BJ (cell line): ENCODE results near the gene UGT1A9. TPM values are rescaled to one million over a fixed set of nuclear protein-coding genes. Genes with fewer than 3 reads are reported as not detected.
A peak's percentile ranks its signal among the peaks of the same experiment; 100 is the strongest.

Experiments used
- CTCF ChIA-PET: fragments of 350-600 bp; formaldehyde crosslinking; extraction: SDS; loops from one replicate; lab custom pipeline; 2021; ENCODE audit warnings: antibody characterized with exemption, inconsistent platforms; lab: Yijun Ruan, JAX
- POLR2A ChIA-PET: fragments of 300-600 bp; sonication (Branson Sonifier 250); formaldehyde crosslinking; extraction: SDS; loops from one replicate; lab custom pipeline; 2021; ENCODE audit warnings: antibody characterized with exemption; lab: Charles Lee
- DNase-seq: peaks from one replicate; pipeline ENCODE4 v3.0.0-alpha.2; 2011; ENCODE audit warnings: low read depth
- H3K27me3 ChIP-seq: 2 replicates; pipeline ENCODE4 v1.6.0; 2011; ENCODE audit warnings: low read length; ENCODE audit not compliant: control insufficient read depth, insufficient read depth
- H3K36me3 ChIP-seq: 2 replicates; pipeline ENCODE4 v1.5.1; 2011; ENCODE audit warnings: low read length; ENCODE audit not compliant: control insufficient read depth, insufficient read depth
- H3K4me3 ChIP-seq: 2 replicates; pipeline ENCODE4 v1.5.1; 2011; ENCODE audit warnings: low read depth, mild to moderate bottlenecking, control low read depth, low read length
- CTCF ChIP-seq: IDR thresholded peaks from 2 replicates; pipeline ENCODE4 v1.5.1; 2011; ENCODE audit warnings: low read depth, mild to moderate bottlenecking, control low read depth, inconsistent platforms, low read length, moderate library complexity; ENCODE audit not compliant: insufficient read depth
- polyA plus RNA-seq: library from polyadenylated mRNA; depleted of rRNA; stranded (reverse); fragments of >200 nt; gene quantifications from 2 replicates; pipeline ENCODE4 v1.2.3, GENCODE V29; 2011

UGT1A9 gene
- polyA plus RNA-seq, 1 experiment, result not detected

DNA sequence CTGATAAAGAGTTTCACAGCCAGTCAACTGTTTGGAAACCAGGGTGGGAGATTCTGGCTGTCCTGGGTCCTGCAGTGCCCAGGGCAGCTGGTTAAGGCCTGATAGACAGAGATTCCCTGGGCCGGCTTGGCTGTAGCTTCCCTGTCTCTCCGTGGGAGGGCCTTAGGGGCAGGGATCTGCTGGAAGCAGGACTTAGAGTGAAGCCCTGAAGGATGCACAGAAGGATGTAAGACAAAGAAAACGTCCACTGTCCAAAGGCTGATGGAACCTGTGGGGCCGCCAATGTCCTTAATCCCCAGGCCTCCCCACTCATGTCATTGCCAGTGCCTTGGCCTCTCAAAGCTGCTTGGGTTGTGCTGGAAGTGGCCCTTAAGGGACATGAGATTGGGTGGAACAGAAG is 139.4 kb downstream of the UGT1A9 start:
- peaks cover 4% of the 10 kb centered on the region; the same call in 1 of the 2 replicates for H3K27me3 ChIP-seq
- DNase-seq, result no peak
- no peak for TF ChIP-seq CTCF
- no peak overlapping the region for H3K4me3 ChIP-seq
- no peaks in the 10 kb centered on the region for H3K36me3 ChIP-seq
- ChIA-PET CTCF (no interaction called here), POLR2A (no interaction called here)

DNA sequence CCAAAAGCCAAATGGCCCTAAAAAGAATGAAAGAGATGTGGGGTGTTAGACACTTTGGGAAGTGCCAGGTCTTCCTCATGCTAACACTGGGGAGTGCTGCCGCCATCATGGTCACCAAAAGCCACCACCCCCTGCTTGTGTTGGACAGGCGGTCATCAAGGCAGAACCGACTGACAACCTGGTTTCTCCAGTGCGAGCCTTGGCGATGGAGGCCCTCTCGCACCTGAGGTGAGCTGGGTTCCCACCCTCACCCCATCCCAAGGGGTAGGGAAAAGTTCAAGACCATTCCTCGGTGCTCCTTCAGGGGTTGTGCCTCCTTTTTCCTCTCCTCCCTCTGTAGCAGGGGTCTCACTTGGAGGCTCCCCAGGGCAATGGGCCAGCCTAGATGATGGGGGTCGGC is 140.0 kb downstream of the UGT1A9 start:
- Histone ChIP-seq H3K4me3 (no peak overlapping the region), H3K36me3 (no peaks in the 10 kb centered on the region), H3K27me3 (peaks cover 4% of the 10 kb centered on the region; the same call in 1 of the 2 replicates)
- POLR2A ChIA-PET, result no interaction called here
- DNase-seq, result no peak
- TF ChIP-seq CTCF, result no peak
- CTCF ChIA-PET, result no interaction called here

GRCh38 chr2:233813236-233814055 is 141.7 kb downstream of the UGT1A9 start:
- CTCF ChIA-PET, result no interaction called here
- Histone ChIP-seq H3K36me3 (no peaks in the 10 kb centered on the region), H3K4me3 (no peak overlapping the region), H3K27me3 (peaks cover 3% of the 10 kb centered on the region; the same call in 1 of the 2 replicates)
- POLR2A ChIA-PET, result no interaction called here
- no peak for DNase-seq
- no peak for TF ChIP-seq CTCF

DNA sequence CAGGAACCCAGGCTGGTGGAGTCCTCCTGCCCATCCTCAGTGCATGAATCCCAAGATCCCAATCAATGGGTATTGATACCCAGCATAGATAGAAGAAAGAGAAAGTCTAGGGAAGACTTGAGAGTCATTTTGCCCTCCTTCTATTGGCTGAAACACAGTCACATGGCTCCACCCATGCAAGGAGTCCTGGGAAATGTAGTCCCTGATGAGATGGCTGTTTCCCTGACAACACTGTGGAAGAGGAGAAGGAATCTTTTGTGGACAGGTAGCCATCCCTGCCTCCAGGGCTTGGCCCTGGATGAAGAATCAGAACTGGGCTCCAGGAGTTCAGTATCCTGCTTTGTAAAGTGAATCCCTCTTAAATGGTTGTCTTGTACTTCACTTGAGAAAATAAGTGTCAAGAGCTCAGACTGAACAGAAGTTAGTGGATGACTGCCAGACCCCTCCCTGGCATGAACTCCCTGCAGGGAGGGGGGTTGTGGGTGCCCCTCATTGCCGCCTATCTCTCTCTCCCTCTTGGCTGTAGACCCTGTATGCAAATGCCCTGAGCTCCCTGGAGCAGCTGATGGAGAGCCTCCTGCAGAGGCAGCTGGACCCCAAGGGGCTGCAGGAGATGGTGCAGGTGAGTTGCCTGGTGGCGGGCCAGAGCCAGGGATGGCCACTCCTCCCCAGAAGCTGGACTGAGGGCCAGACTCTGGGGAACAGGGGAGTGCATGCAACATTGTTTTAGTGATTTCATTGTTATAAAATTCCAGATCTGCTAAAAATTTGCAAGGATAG is 142.5 kb downstream of the UGT1A9 start:
- Histone ChIP-seq H3K4me3 (no peak overlapping the region), H3K36me3 (no peaks in the 10 kb centered on the region), H3K27me3 (0 out of 2 replicates have a peak, but pooled peaks cover 1% of the 10 kb centered on the region)
- DNase-seq, result no peak
- CTCF ChIA-PET, result no interaction called here
- POLR2A ChIA-PET, result no interaction called here
- TF ChIP-seq CTCF, result no peak

GRCh38 chr2:233815861-233816260 is 144.2 kb downstream of the UGT1A9 start:
- no peak overlapping the region for H3K4me3 ChIP-seq
- DNase-seq, result peak; percentile 21
- CTCF ChIA-PET, result no interaction called here
- TF ChIP-seq CTCF, result no peak
- H3K36me3 ChIP-seq, result no peaks in the 10 kb centered on the region
- H3K27me3 ChIP-seq, result 0 out of 2 replicates have a peak, but pooled peaks cover 1% of the 10 kb centered on the region
- POLR2A ChIA-PET, result no interaction called here
